ENCODE measurements around the gene NKX2-2.

- TF ChIP-seq CTCF (conservative IDR thresholded peaks at IDR 0.05; ENCODE audit: low read depth, low read length): no peak
- no peak for TF ChIP-seq EZH2phosphoT487 (IDR thresholded peaks at IDR 0.05; ENCODE audit: borderline replicate concordance, low read length)
These were observed 14.0 kb upstream of the NKX2-2 start for GRCh38 chr20:21527908-21528307.

All from PC-3 (cell line).